Activated T-cell treated with anti-CD3 and anti-CD28 coated beads, Interleukin-2, amount 50 U/mL, for 24 hours (primary cell): Measurements from ENCODE around the gene LPCAT3.

Experiments used
- DNase-seq: peaks from one replicate; pipeline ENCODE4 v3.0.0-alpha.2; 2020
- H3K27ac Mint-ChIP-seq: 2 replicates; pipeline ENCODE4 v1.8.0; 2020; ENCODE audit warnings: mild to moderate bottlenecking, mixed read lengths
- H3K27me3 Mint-ChIP-seq: 2 replicates; pipeline ENCODE4 v1.8.0; 2020; ENCODE audit warnings: mixed read lengths
- H3K36me3 Mint-ChIP-seq: 2 replicates; pipeline ENCODE4 v1.8.0; 2020; ENCODE audit warnings: low read depth, mixed read lengths
- H3K4me1 Mint-ChIP-seq: 2 replicates; pipeline ENCODE4 v1.8.0; 2020; ENCODE audit warnings: low read depth, mixed read lengths
- H3K4me3 Mint-ChIP-seq: 2 replicates; pipeline ENCODE4 v1.8.0; 2020; ENCODE audit warnings: mild to moderate bottlenecking, moderate library complexity, mixed read lengths
- H3K9me3 Mint-ChIP-seq: 2 replicates; pipeline ENCODE4 v1.8.0; 2020; ENCODE audit warnings: mixed read lengths

LPCAT3 gene

DNA sequence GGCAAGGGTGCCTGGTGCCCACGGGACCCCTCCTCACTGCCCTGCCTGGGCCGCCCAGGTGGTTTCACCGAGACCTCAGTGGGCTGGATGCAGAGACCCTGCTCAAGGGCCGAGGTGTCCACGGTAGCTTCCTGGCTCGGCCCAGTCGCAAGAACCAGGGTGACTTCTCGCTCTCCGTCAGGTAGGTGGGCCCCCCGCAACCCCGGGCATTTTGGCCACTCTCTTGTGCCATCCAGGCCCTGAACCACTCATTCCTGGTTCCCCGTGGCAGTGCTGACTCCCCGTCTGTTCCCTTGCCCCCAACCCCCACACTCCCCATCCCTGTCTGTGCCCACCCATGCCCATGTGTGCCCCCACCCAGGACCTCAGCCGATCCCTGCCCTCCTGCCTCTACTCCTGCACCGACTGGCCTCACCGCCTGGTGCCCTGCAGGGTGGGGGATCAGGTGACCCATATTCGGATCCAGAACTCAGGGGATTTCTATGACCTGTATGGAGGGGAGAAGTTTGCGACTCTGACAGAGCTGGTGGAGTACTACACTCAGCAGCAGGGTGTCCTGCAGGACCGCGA lies 66.6 kb downstream of the LPCAT3 start:
- H3K4me3 Mint-ChIP-seq, result peak overlapping the region; percentile 99
- no peaks in the 10 kb centered on the region for H3K9me3 Mint-ChIP-seq
- H3K27ac Mint-ChIP-seq, result peak overlapping the region; percentile 99
- peaks cover 77% of the 10 kb centered on the region for H3K4me1 Mint-ChIP-seq
- peaks cover 65% of the 10 kb centered on the region for H3K36me3 Mint-ChIP-seq
- peak; percentile 67 for DNase-seq
- no peaks in the 10 kb centered on the region for H3K27me3 Mint-ChIP-seq

GRCh38 chr12:6950811-6951540 lies 67.3 kb downstream of the LPCAT3 start, which contains the start of gene PTPN6:
Gene PTPN6, plus strand, starts transcription at chr12:6951356. Its CDS starts 157 bp downstream, at chr12:6951513.
- Mint-ChIP-seq H3K9me3 (no peaks in the 10 kb centered on the region), H3K27ac (peak within 1 kb of the TSS; percentile 99), H3K4me3 (peak within 1 kb of the TSS; percentile 99), H3K4me1 (peaks cover 77% of the 10 kb centered on the region), H3K36me3 (peaks cover 63% of the 10 kb centered on the region), H3K27me3 (no peaks in the 10 kb centered on the region)
- peak; percentile 83 for DNase-seq

DNA sequence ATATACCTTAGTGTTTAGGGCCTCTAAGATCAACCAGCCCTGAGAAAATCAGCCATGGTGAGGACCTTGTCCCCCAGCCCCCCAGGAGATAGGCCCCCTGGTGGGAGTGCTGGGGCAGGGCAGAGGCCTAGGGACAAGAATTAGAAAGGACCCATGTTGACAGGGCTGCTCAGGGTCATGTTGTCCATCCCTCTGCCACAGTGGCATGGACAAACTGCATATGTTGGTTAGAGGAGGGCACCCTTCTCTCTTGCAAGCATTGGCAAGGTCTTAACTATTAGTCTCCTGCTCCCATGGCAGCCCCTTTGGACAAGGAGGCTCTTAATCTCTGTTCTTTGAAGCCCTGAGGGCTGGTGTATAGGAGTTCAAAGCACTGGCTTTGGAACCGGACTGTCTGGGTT lies 67.9 kb downstream of the LPCAT3 start:
- no peak for DNase-seq
- no peaks in the 10 kb centered on the region for H3K9me3 Mint-ChIP-seq
- peaks cover 77% of the 10 kb centered on the region for H3K4me1 Mint-ChIP-seq
- no peaks in the 10 kb centered on the region for H3K27me3 Mint-ChIP-seq
- peak overlapping the region; percentile 99 for H3K4me3 Mint-ChIP-seq
- H3K36me3 Mint-ChIP-seq, result peaks cover 63% of the 10 kb centered on the region
- H3K27ac Mint-ChIP-seq, result peak overlapping the region; percentile 99

GRCh38 chr12:6948873-6949594 lies 69.2 kb downstream of the LPCAT3 start:
- DNase-seq, result peak; percentile 63
- Mint-ChIP-seq H3K27ac (peak overlapping the region; percentile 98), H3K4me3 (peak overlapping the region; percentile 57), H3K4me1 (peaks cover 77% of the 10 kb centered on the region), H3K27me3 (no peaks in the 10 kb centered on the region), H3K36me3 (peaks cover 63% of the 10 kb centered on the region), H3K9me3 (no peaks in the 10 kb centered on the region)

DNA sequence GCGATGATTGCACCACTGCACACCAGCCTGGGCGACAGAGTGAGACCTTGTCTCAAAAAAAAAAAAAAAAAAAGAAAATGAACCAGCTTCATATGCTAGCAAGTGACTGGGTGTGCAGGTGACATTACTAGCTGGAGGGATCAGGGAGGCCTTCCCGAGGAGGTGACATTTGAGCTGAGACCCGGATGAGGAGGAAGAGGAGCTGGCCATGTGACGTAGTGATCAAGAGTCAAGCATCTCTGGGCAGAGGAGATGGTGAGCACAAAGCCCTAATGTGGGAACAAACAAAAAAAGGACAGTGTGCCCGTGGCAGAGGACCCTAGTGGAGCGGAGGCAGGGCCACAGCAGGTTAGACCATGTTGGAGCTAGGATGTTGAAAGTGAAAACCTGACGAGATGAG lies 70.7 kb downstream of the LPCAT3 start:
- no peaks in the 10 kb centered on the region for H3K9me3 Mint-ChIP-seq
- no peak for DNase-seq
- peak overlapping the region; percentile 41 for H3K4me3 Mint-ChIP-seq
- no peaks in the 10 kb centered on the region for H3K27me3 Mint-ChIP-seq
- peak overlapping the region; percentile 98 for H3K27ac Mint-ChIP-seq
- H3K4me1 Mint-ChIP-seq, result peaks cover 82% of the 10 kb centered on the region
- H3K36me3 Mint-ChIP-seq, result peaks cover 53% of the 10 kb centered on the region

DNA sequence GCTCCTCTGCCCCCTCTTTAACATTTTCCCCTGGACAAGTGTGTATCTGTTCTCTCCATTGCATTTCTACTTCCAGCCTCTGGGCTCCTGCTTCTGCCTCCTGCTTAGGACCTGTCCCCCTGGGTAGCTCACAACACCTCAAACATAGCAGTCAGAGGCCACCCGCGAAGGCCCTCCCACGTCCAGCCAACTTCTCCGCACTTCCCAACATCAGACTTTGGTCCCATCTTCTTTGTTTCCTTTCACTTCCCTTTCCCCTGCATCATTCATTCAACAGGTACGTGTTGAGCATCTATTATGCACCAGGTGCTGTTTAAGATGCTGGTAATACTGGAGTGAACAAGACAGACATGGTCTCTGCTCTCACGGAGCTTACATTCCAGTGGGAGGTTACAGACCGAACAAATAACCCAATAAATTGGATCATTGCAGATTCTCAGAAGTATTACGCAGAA lies 71.3 kb downstream of the LPCAT3 start:
- H3K4me3 Mint-ChIP-seq, result peak overlapping the region; percentile 85
- no peaks in the 10 kb centered on the region for H3K9me3 Mint-ChIP-seq
- peak overlapping the region; percentile 98 for H3K27ac Mint-ChIP-seq
- peaks cover 52% of the 10 kb centered on the region for H3K36me3 Mint-ChIP-seq
- peaks cover 88% of the 10 kb centered on the region for H3K4me1 Mint-ChIP-seq
- H3K27me3 Mint-ChIP-seq, result no peaks in the 10 kb centered on the region
- DNase-seq, result no peak

DNA sequence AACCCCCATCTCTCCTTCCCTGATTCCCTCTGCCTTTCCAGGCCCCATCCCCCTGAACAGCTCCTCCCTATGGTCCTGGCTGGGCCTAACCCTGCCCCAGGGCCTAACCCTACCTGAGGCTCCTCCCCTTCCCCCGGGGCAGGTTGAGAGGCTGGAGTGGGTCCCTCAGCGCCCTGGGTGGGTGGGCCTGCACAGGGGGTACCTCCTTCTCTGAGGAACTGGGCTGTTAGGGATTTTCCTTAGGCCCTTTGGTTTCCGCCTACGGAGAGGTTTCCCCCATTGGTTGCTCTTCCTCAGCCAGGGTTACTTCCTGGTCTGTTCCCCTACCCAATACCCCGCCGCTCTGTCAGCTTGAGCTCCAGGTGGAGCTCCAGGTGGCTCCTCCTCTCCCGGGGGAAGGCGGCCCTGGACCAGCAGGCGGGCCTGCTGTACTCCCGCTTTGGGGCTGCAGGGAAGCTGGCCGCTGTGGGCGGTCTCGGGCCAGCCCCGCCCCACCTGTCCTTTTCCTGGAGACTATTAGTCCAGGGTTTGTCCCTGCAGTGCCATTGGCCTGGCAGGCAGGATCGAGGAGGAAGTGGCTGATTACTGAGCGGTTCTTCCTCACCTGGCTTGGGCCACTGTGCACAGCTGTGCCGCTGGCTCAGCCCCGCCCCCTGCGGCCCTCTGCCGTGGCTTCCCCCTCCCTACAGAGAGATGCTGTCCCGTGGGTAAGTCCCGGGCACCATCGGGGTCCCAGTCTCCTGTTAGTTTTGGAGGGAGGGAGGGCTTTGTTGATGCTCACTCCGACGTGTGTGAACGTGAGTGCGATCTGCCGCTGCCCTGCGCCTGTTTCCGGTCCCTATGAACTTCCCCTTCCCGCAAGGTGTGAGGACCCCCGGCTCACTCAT lies 72.0 kb downstream of the LPCAT3 start:
- Mint-ChIP-seq H3K27ac (peak overlapping the region; percentile 98), H3K36me3 (peaks cover 48% of the 10 kb centered on the region), H3K4me3 (peak overlapping the region; percentile 85), H3K9me3 (no peaks in the 10 kb centered on the region), H3K27me3 (no peaks in the 10 kb centered on the region), H3K4me1 (peaks cover 90% of the 10 kb centered on the region)
- peak; percentile 74 for DNase-seq

- peak overlapping the region; percentile 85 for H3K4me3 Mint-ChIP-seq
- H3K27ac Mint-ChIP-seq, result peak overlapping the region; percentile 98
- H3K27me3 Mint-ChIP-seq, result no peaks in the 10 kb centered on the region
- DNase-seq, result no peak
- H3K36me3 Mint-ChIP-seq, result peaks cover 49% of the 10 kb centered on the region
- H3K9me3 Mint-ChIP-seq, result no peaks in the 10 kb centered on the region
- H3K4me1 Mint-ChIP-seq, result peaks cover 84% of the 10 kb centered on the region
These were observed 72.7 kb downstream of the LPCAT3 start for GRCh38 chr12:6945613-6946012.

DNA sequence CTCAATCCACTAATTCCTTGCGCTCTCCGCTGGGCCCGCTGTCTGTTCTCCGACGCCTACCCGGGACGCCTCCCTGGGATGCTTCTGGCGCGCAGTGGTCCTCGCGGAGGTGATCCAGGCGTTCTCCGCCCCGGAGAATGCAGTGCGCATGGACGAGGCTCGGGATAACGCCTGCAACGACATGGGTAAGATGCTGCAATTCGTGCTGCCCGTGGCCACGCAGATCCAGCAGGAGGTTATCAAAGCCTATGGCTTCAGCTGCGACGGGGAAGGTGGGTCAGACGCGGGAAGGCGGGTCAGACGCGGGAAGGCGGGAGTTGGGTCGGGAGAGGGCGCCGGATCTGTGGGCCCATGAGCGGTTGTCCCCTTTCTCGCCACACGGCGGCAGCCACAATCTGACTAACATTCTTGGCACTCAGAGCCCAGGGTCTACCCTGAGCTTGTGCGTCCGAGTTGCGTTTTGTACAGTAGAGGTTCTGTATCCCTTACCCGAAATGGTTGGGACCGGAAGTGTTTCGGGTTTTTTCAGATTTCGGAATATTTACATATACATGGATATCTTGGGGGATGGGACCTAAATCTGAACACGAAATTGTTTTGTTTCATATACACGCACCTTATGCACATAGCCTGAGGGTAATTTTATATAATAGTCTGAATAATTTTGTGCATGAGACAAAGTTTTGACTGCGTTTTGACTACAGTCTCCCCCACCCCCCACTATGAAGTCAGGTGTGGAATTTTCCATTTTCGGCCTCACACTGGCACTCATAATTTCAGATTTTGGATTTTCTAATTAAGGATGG lies 73.7 kb downstream of the LPCAT3 start:
- Mint-ChIP-seq H3K27ac (peak overlapping the region; percentile 98), H3K36me3 (peaks cover 59% of the 10 kb centered on the region), H3K4me1 (peaks cover 77% of the 10 kb centered on the region)

DNA sequence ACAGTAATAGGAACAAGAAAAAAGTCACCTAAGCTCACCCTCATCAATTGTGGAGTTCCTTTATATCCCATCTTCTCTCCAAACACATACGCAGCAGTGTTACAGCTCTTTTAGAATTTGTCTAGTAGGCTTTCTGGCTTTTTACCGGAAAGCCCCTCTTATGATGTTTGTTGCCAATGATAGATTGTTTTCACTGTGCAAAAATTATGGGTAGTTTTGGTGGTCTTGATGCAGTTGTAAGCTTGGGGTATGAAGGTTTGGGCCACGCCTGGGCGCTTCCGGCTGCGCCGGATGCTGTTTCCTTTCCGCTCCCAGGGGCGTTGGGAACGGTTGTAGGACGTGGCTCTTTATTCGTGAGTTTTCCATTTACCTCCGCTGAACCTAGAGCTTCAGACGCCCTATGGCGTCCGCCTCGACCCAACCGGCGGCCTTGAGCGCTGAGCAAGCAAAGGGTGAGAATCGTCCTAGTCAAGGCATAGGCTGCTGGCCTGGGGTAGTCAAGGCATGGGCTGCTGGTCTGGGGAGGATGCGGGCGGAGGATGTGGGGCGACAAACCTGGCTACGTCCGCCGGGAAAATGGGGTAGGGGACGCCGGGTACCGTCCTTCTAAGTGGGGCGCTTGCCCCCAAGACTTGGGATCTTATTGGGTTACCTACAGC lies 74.4 kb downstream of the LPCAT3 start, which contains the start of the genes C12orf57 and RNU7-1:
C12orf57 (plus strand) TSS at position 301 of the 659 bp plus-strand sequence; CDS start at position 401, 100 bp downstream.
RNU7-1 (plus strand) TSS at position 95 of the 659 bp plus-strand sequence.
- DNase-seq, result peak; percentile 87
- Mint-ChIP-seq H3K27me3 (no peaks in the 10 kb centered on the region), H3K36me3 (peaks cover 66% of the 10 kb centered on the region), H3K27ac (peak within 1 kb of the TSS; percentile 98), H3K4me1 (peaks cover 77% of the 10 kb centered on the region), H3K9me3 (no peaks in the 10 kb centered on the region), H3K4me3 (peak within 1 kb of the TSS; percentile 85)

More for the DNA sequence above, 73.7 kb downstream of the LPCAT3 start:
- no peaks in the 10 kb centered on the region for H3K27me3 Mint-ChIP-seq
- peak overlapping the region; percentile 85 for H3K4me3 Mint-ChIP-seq
- no peaks in the 10 kb centered on the region for H3K9me3 Mint-ChIP-seq
- peak; percentile 90 for DNase-seq

- Mint-ChIP-seq H3K4me3 (peak overlapping the region; percentile 85), H3K27ac (peak overlapping the region; percentile 98), H3K36me3 (peaks cover 71% of the 10 kb centered on the region), H3K4me1 (peaks cover 76% of the 10 kb centered on the region), H3K27me3 (no peaks in the 10 kb centered on the region), H3K9me3 (no peaks in the 10 kb centered on the region)
- DNase-seq, result peak; percentile 73
These were observed 74.9 kb downstream of the LPCAT3 start for GRCh38 chr12:6943389-6943721.

GRCh38 chr12:6942331-6942665 lies 76.0 kb downstream of the LPCAT3 start:
- Mint-ChIP-seq H3K27ac (peak overlapping the region; percentile 98), H3K4me3 (peak overlapping the region; percentile 85), H3K36me3 (peaks cover 72% of the 10 kb centered on the region), H3K4me1 (peaks cover 68% of the 10 kb centered on the region), H3K27me3 (no peaks in the 10 kb centered on the region), H3K9me3 (no peaks in the 10 kb centered on the region)
- DNase-seq, result no peak

- no peaks in the 10 kb centered on the region for H3K27me3 Mint-ChIP-seq
- peaks cover 72% of the 10 kb centered on the region for H3K36me3 Mint-ChIP-seq
- no peak for DNase-seq
- H3K9me3 Mint-ChIP-seq, result no peaks in the 10 kb centered on the region
- no peak overlapping the region for H3K4me3 Mint-ChIP-seq
- peaks cover 65% of the 10 kb centered on the region for H3K4me1 Mint-ChIP-seq
- no peak overlapping the region for H3K27ac Mint-ChIP-seq
These were observed 76.5 kb downstream of the LPCAT3 start for GRCh38 chr12:6941782-6942181.
